NCI-H128 (cell line): ENCODE data around the gene JDP2.

ENCODE experiments used
- DNase-seq: peaks from one replicate; lab custom pipeline; 2025; ENCODE audit not compliant: unreplicated experiment; lab: John Stamatoyannopoulos, UW

JDP2 gene

DNA sequence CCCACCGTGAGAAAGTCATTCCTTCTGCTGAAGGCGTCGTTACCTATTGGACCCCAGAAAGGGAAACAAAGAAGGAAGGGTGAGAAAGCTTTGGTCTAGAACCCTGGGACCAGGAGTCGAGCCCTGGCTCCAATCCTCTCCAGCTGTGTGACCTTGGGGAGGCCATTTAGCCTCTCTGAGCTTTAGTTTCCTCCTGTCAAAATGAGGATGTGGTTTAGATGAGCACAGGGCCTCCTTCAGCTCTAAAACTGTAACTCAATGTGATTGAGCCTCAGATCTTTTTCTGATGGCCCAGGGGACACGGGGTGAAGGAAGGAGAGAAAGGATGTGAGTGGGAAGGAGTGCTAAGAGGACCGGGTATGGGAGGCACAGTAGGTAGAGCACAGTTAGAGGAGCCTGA, 7.7 kb downstream of the JDP2 start:
- no peak for DNase-seq

DNA sequence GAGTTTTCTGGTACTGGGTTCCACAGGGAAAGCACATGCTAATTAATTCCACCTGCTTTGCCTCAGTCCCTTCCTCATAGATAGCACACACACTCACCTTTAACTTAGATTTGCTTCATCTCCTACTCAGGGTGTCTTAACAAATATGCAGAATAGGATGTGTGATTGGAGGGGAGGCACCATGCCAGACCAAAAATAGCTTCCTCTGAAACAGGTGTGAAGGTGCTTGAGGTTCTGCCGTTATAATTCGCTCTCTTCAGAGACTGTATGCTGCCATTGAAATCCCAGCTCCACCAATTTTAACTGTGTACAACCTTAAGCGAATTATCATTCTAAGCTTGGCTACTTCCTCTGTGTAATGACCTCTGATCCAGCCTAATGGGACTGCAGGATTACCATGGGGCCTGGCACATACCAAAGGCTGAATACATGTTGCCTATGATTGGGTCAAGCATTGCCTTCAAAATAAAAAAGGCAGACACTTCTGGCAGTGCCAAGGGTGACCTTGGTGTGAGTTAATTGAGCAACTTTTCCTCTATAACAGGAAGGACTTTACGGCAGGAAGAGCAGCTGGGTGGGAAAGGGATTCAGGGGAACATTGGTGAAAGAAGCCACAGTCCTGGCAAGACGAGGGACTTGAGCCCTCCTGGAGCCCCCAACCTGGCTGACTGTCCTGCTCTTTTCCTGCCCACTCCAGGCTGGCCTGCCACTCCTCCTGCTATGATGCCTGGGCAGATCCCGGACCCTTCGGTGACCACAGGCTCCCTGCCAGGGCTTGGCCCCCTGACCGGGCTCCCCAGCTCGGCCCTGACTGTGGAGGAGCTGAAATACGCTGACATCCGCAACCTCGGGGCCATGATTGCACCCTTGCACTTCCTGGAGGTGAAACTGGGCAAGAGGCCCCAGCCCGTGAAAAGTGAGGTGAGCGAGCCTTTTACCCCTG, 9.7 kb downstream of the JDP2 start:
- DNase-seq = no peak

DNA sequence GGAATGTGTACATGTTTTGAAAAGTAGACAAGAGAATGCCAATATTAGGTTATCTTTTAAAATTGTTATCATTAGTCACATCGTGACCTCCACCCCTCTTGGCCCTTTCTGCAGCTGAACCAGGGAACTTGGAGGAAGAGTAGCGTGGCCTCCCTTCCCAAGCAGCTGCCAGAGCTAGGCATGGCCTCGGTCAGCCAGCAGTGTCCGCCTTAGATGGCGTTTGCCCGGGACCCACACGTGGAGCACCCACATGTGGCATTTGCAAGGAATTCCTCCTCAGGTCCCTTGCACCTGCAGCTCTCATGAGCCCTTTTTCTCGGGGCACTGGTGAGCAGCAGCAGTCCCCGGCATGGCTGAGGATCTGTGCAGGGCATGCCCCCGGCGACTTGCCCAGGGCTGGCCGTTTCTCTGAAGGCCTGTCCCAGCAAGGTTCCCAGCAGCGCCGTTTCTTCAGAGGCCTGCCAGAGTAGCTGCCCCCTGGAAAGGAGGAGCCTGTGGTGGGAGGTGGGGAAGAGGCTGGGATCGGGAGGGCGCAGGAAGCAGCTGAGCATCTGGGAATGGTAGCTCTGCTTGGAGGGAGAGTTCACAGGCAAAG, 10.8 kb downstream of the JDP2 start:
- DNase-seq = no peak

DNA sequence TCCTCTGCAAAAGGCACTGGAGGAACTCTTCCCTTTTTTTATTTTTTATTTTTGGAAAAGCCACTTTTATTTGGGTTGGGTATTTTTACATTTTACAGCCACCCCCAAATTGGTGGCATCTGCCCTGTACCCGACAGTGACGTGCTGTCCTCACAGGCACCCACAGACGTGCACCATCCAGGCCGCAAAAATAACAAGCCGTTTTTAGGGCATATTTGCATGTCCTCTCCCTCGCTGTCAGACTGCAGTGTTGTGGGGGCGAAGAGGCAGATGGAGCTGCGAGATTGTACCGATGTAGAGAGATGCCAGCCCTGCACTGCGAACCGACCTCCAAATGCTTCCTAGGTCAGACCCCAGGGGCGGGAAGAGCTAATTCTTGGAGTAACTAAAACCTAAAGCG, 12.2 kb downstream of the JDP2 start:
- DNase-seq = no peak

DNA sequence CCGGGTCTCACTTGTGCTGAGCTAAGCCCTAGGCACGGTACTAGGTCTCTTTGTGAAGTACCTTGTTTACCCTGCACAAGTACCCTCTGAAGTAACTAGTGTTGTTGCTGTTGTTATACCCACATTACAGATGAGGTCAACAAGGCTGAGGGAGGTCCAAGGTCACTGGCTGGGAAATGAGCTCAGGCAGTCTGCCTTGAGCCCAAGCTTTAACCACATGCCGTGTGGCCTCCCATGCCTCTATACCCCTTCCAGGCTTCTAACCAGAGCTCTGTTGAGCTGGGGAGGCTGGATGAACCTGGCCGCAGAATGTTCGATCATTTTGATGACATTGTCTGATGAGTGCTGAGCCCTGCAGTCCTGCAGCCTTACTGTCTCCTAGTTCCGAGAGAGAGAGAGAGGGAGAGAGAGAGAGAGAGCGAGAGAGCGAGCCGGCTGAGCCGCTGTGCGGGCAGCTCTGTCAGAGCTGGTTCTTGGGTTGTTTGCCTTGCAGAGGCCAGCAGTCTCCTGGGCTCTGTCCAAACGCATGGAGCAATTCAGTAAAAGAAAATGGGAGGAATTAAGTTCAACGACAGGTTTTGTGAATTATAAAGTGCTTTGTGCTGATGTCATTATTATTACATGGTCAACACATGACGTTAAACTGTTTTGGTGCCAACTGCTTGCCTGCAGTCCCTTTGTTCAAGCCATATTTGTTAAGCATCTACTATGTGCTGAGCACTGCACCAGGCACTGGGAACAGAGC, 13.1 kb downstream of the JDP2 start:
- DNase-seq = no peak

DNA sequence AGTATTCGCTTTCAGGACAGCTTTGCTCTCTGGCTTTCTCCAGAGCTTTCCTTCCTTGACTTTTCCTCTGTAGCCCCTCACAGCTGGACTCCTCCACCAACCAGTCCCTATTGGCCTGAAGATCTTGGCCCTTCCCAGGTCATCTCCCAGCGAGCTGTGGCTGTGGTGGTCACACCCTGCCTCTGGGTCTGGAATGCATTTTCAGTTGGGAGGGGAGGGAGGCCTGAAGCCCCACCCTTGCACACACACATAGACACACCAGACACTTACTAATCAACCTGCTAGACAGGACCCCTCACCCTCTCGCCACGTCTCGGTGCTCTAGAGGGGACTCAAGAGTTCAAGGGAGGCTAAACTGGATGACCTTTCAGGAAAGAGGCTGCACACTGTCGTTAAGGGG, 13.9 kb downstream of the JDP2 start:
- no peak for DNase-seq

DNA sequence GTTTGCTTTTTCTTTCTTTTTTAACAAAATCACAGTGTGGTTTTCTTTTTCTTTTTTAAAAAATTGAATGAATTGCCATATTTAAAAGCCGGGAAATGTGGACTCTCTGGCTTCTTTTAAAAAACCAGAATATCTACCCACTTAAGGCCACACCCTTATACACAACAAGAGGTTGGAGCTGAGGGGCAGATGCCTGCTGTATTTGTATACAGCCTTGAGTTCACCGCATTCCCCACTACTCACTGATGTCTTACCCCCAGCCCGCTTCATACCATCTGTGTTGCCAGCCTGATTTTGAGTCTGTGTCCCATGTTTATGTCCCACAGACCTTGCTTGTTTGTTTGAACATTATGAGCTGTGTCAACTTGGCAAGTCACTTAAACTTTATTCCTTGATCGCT, 14.3 kb downstream of the JDP2 start:
- DNase-seq = no peak

DNA sequence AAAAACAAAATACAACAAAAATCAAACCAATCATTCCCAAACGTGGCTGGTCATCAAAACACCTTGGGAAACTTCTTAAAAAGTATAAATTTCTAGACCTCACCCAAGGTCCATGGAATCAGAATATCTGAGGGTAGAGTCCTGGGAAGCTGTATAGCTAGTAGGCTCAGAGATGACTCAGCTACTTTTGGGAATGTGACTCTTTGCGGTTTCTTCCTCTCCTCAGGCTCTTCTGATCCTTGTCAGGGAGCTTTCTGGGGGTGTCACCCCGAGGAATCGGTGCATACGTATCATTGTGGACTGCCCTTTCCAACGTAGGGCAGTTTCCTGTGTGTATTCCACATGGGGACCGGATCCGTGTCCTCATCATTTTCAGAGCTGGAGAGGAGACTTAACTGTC, 14.8 kb downstream of the JDP2 start:
- DNase-seq = no peak

DNA sequence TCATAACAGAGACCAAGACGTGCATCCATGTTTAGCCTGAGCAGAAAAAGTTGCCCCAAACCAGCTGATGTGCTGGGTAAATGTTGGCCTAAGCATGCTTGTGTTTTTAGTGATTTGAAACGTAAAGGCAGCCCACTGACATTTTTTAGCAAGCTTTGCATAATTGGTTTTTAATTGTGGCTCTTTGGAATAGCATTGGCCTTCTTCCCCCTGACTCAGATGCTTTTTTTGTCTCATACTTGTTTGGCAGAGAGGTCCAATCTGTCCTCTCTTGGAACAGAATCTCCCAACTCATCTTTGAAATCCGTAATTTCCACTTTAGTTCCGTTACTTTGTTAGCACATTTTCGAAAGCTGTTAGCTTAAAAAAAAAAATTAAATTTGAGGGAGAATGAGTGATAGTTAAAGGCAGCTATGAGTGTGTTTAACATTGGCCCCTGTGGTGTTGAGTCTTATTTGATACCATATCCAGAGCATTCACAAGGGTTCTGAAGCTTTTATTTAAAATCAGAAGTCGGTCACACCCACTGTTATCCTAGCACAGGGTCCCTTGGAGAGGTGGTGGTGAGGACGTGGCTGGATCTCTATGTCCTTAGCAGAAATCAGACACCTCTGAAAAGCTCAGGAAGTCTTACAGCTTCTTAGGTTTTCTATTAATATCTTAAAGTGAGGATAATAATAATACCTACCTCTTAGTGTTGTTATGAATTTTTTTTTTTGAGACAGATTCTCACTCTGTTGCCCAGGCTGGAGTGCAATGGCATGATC, 15.6 kb downstream of the JDP2 start:
- no peak for DNase-seq

DNA sequence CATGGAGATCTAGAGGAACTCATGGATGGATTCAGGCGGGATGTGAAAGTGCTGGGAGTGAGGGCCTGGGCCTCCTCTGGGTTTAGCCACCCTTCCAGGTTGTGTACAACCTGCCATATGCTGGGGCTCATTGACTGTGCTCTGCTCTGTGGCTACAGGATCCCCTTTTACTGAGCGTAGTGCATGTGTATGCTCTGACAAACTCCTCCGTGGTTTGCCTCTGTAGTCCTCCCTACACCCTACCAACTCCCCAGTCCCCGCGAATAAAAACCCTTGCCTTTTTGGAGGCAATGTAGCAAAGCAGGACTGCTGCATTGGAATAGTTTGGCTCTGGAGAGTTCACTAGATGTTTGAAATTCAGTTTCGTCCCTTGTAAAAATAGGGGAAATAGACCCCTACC, 17.4 kb downstream of the JDP2 start:
- DNase-seq = no peak

DNA sequence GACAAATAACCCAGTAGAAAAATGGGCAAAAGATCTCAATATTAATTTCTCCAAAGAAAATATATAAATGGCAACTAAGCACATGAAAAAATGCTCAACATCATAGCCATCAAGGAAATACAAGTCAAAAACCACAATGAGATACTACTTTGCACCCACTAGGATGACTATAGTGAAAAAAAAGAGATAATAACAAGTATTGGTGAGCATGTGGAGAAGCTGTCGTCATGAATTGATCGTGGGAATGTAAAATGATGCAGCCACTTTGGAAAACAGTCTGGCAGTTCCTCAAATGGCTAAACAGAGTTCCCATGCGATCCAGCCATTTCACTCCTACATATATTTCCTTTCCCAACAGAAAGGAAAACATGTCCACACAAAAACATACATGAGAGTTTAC, 18.1 kb downstream of the JDP2 start:
- DNase-seq = no peak

DNA sequence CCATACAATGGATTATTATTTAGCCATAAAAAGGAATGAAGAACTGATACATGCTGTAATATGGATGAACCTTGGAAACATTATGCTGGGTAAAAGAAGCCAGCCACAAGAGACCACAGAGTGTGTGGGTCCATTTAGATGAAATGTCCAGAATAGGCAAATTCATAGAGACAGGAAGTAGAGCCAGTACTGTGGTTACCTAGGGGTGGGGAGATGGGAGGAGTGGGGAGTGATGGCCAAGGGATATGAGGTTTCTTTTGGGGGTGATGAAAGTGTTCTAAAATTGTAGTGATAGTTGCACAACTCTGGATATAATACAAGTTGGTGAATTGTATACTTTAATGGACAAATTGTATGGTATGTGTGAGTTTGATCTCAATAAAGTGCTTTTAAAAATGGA, 18.6 kb downstream of the JDP2 start:
- no peak for DNase-seq

DNA sequence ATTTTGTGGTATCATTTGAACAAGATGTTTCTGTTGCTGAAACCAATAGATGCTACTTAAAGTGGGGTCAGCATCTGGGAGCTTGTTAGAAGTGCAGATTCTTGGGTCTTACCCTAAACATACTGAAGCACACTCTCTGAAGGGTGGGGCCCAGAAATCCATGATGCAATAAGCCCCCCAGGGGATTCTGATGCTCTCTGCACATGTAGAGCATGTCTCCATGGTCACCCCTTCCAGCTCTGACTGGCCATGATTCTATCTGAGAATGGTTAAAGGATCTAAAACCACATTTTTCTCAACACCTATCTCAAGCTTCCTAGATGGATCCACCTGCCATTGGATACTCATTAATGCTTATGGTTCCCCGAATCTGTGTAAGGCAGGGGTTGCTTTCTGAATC, 20.4 kb downstream of the JDP2 start:
- no peak for DNase-seq

DNA sequence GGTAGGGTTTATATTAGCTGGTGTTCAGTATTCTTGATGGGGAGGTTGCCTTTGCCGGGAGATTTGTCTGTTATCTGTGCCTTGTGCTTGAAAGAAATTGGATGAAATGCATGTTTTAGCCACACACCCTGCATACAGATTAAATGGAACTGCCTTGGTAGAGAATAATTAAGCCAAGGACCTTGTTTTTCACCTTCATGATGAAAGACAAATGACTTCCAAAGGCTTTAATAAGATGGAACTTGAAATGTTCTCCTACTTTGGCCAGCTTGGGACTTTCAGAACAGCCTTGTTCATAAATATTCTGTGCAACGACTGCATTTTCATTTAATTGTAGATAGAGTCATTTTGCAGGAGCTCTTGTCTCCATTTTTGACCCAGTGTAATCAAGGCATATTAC, 21.2 kb downstream of the JDP2 start:
- DNase-seq = no peak

DNA sequence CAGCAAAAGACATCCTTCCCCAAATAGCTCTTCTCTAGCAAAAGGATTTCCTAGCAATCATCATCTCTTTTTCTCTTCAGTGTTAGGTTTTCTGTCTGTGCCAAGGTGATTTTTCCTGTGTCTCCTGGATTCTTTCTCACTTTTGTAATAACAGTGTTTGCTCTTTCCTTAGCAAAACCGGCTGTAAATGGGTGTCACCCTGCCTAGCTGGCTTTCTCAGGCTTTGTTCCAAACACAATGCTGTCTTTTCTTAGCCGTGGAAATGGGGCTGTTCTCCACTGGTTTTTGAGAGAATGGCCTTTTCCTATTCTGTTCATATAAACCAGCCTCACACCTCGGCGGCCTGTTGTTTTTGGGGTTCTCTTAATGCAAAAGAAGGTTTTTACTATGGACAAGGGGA, 21.9 kb downstream of the JDP2 start:
- DNase-seq = no peak

DNA sequence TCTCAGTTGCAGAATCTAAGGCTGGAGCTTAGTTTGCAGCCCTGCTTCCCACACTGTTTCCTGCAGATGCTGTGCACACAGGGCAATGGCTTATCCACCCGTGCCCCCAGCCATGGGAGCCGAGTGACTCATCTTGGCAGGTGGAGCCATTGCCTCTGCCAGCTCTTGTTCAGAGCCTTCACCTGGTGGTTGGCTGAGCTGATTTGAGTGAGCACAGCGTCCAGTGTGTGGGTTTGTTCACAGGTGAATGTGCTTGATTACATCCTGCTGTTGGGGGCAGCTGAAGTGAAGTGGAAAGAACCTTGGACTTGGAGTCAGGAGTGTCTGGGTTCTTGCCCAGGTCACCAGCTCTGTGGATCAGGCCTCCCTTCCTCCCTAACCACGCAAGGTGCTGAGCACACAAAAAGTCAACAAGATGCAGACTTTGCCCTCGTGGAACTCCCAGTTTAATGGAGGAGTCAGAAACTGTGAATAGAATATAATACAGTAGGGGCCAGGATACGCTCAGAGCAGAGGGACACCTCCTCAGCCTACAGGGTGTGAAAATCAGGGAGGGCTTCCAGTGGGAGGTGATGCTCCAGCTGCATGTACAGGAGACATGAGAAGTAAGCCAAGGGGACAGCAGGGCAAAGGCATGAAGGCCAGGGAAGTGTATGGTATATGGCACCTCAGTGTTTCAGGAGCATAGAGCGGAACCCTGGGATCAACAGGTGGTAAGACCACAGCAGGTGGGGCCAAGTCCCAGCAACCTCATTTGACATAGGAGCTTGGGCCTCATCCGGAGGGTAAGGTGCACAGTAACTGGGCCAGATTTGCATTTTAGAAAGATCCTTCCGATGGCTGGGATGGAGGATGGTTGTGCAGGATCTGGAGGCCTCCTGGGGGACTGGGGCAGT, 22.8 kb downstream of the JDP2 start:
- no peak for DNase-seq

DNA sequence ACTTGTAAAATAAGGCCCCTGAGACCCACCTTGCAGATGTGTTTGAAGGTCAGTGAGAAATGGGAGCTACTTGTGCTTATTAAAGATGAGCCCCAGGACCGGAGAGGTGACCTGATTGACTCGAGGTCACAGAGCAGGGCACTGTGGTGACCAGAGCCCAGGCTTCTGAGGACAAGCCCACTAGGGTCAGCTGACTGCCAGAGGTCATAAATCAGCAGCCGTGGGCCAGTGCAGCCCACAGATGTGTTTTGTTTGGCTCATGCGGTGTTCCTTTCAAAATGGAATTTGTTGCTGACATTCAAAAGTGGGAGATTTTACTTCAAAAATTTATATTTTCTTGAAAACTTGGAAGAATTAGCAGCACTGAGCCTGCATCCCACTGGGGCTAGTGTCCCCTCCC, 24.5 kb downstream of the JDP2 start:
- no peak for DNase-seq

DNA sequence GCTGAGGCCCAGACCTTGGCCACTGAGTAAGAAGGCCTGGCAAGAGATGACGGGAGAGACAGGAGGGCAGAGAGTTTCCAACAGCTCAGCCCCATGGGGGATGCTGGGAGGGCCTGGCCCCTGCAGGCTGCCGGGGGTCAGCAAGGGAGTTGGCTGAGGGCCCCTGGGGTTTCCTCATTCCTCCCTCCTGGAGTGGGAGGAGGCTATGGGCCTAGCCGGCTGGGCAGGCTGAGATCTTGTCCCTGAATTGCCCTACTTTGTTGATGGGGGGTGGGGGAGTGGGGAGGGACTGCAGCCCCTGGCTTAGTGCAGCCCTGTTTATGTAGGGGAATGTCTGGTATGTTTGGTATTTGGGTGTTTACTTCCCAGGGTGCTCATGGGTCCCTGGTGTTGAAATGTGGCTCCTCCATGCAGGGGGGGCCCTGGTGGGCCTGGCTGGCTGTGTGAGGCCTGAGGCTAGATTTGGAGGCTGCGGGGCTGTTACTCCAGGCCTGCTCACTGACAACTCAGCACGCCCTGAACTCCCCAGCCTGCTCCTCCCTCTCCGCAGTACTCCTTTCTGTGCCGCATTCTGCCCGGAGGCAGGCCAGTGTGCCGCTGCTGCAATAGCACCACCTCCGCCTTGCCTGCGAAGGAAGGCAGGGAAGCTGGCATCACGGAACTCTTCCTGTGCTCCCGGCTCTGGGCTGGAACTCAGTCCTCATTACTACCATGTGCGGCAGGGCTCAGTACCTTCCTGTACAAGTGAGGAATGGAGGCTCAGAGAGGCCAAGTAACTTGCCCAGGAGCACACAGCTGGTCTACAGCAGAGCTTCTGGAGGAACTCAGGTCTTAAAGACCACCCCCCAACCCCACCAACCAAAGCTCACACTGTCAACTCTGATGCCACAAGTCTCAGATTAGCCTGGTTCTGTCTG, 25.3 kb downstream of the JDP2 start:
- DNase-seq = no peak

DNA sequence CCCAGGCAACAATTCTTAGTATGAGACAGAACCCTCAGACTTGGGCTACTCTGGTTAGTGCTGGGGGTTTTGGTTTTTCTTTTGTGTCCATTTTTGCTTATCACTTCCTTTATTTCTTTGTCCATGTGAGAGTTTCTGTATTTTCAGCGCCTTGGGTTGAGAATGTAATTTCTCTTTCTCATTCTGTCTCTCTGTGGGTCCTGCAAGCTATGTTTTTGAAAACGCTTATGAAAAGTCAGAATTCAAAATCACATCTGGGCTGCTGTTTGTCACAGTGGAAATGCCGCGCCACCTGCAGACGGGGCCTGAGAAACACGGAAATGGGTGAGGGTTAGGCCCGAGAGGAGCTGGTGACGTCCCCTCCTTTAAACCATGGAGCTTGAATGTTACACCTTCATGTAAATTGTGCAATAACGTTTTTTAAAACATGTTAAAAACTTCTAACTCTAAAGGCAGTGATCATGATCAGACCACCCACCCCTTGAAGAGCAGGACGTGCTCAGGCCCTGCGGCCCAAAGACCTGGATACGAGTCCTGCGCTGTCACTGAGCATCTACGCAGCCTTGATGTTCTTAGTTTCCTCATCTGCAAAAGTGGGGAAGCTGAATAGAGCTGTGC, 26.1 kb downstream of the JDP2 start:
- no peak for DNase-seq
